OCI-LY1 (cell line): Measurements from ENCODE around the gene UNCX.

Experiments
- CTCF ChIP-seq: fragments of 200-600 bp; sonication (generic), shearing (Covaris generic); IDR thresholded peaks from 2 replicates; pipeline ENCODE4 v1.5.1; 2017; ENCODE audit warnings: mild to moderate bottlenecking, antibody characterized with exemption, low read length, moderate library complexity, mixed read lengths
- EZH2 ChIP-seq: fragments of 200-600 bp; sonication (generic), shearing (Covaris generic); IDR thresholded peaks from 2 replicates; pipeline ENCODE4 v1.8.0; 2017; ENCODE audit warnings: borderline replicate concordance, mixed run types, mild to moderate bottlenecking, antibody characterized with exemption, low read length, moderate library complexity, mixed read lengths

- TF ChIP-seq CTCF, result no peak
- no peak for TF ChIP-seq EZH2
Observed at GRCh38 chr7:1268866-1269265, 36.2 kb downstream of the UNCX start.
